ENCODE results near the gene FBP2. TPM values are rescaled to one million over a fixed set of nuclear protein-coding genes. Genes with fewer than 3 reads are reported as not detected.

The FBP2 gene
- total RNA-seq (ENCODE audit: low replicate concordance) = not detected in 2 replicates

DNA sequence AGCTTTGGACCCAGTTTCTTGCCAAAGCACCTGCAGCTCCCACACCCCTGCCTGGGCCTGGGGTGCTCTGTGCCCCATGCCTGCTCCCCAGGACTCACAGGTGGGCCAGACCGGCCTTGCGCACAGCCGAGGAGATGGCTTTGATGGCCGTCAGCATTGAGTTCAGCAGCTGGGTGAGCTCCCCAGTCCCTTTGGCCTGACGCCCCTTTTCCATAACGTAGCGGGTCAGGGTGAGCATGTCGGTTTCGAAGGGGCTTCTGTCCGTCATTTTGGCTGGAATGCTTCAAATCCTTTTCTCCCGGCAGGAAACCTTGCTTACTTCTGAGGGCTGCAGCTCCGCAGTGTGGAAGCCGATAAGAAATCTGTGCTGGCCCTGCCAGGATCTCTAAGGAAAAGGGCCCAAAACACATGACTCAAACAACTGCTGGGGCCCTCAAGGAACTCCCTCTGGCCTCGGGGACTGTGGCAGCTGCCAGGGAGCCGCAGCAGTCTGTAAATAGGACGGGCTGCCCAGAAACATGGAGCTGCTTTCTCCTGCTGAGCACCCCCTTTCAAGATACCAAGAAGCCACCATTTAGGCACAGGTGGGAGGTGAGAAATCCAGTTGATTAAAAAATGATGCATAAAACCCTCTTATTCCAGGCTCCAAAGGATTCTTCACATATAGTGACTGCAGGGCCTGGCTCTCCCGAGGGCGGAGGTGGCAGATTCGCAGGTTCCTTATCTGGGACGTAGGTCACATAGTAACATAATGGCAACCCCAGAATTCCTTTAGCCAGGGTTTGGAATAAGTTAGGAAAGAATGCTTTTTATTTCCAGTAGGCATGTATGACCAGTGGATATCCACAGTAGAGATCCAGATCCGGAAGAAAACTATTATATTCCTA is at the start of gene FBP2:
Gene FBP2, minus strand, starts transcription at position 366 of the 887 bp plus-strand sequence. Its CDS starts 98 bp downstream, at position 268.
- peak; percentile 48 for DNase-seq (ENCODE audit: low read depth)
- TF ChIP-seq, protein P1, sequence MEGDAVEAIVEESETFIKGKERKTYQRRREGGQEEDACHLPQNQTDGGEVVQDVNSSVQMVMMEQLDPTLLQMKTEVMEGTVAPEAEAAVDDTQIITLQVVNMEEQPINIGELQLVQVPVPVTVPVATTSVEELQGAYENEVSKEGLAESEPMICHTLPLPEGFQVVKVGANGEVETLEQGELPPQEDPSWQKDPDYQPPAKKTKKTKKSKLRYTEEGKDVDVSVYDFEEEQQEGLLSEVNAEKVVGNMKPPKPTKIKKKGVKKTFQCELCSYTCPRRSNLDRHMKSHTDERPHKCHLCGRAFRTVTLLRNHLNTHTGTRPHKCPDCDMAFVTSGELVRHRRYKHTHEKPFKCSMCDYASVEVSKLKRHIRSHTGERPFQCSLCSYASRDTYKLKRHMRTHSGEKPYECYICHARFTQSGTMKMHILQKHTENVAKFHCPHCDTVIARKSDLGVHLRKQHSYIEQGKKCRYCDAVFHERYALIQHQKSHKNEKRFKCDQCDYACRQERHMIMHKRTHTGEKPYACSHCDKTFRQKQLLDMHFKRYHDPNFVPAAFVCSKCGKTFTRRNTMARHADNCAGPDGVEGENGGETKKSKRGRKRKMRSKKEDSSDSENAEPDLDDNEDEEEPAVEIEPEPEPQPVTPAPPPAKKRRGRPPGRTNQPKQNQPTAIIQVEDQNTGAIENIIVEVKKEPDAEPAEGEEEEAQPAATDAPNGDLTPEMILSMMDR (IDR thresholded peaks at IDR 0.05; ENCODE audit: insufficient read depth, low read length) = no peak
- no peak within 1 kb of the TSS for H3K4me3 ChIP-seq (ENCODE audit: low read depth, low read length)

- TF ChIP-seq, protein P1 (IDR thresholded peaks at IDR 0.05; ENCODE audit: insufficient read depth, low read length) = no peak
- no peak for DNase-seq (ENCODE audit: low read depth)
- no peak overlapping the region for H3K4me3 ChIP-seq (ENCODE audit: low read depth, low read length)
Observed at GRCh38 chr9:94643176-94643575, 49.6 kb upstream of the FBP2 start.

DNA sequence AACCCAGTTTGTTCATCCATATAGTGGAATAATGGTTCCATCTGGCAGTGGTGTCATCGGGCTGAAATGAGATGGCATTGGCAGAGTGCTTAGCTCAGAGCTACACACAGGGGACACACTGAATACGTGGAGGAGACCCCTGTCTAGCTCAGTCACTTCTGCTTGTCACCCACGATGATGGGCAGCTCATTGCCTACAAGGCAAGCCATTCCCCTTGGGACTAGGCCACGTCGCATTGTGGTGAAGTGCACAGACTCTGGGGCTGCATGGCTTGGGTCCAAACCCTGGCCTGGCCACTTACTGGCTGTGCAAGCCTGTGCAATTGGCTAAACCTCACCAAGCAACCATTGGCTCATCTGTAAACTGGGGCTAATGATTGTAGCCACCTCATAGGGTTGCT is 48.9 kb upstream of the FBP2 start:
- TF ChIP-seq, protein P1 (IDR thresholded peaks at IDR 0.05; ENCODE audit: insufficient read depth, low read length) = no peak
- H3K4me3 ChIP-seq (ENCODE audit: low read depth, low read length) = no peak overlapping the region
- no peak for DNase-seq (ENCODE audit: low read depth)

- DNase-seq (ENCODE audit: low read depth) = no peak
- H3K4me3 ChIP-seq (ENCODE audit: low read depth, low read length) = no peak overlapping the region
- TF ChIP-seq, protein P1 (IDR thresholded peaks at IDR 0.05; ENCODE audit: insufficient read depth, low read length) = no peak
Observed at GRCh38 chr9:94639999-94640376, 46.4 kb upstream of the FBP2 start.

- peak within 1 kb of the TSS; percentile 45 for H3K4me3 ChIP-seq (ENCODE audit: low read depth, low read length)
- TF ChIP-seq, protein P1 (IDR thresholded peaks at IDR 0.05; ENCODE audit: insufficient read depth, low read length) = no peak
- DNase-seq (ENCODE audit: low read depth) = no peak
Observed at GRCh38 chr9:94639061-94639998, 45.7 kb upstream of the FBP2 start, which contains the start of gene FBP1. FBP1 (minus strand) TSS chr9:94639518; CDS start chr9:94639310, 208 bp downstream.

DNA sequence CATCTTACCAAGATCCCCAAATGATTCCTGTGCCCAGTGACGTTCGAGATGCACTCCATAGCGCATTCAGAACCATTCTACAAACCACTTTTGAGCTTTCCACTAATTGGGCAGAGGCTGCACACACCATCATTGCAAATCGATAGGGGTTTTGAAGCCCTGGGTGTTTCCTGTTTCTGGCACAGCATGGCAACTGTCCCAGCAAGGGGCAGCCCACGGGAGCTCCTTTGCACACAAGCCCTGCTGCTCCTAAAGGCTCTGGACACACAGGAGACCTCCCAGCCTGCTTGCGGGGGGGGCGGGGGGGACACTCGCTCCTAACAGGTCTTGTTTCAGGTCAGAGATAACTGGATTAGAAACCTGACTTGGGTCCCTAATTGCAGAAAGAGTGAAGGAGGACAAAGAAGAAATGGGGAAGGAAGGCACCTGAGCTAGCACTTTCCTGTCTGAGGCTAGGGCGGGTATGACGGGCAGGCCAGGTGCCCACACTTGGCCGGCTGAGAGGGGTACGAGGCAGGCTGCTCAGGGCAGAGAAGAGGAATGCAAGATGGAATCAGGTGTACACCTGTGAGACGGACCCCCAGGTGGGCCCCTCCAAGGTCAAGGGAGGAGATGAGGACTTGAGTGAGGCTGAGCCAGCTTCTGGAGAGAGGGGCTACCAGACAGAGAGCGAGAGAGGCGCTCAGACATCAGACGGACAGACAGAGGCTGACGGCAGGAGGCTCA is 44.9 kb upstream of the FBP2 start:
- no peak for DNase-seq (ENCODE audit: low read depth)
- H3K4me3 ChIP-seq (ENCODE audit: low read depth, low read length) = no peak overlapping the region
- TF ChIP-seq, protein P1 (IDR thresholded peaks at IDR 0.05; ENCODE audit: insufficient read depth, low read length) = no peak
